ENCODE data around the gene GLI3.

The GLI3 gene

DNA sequence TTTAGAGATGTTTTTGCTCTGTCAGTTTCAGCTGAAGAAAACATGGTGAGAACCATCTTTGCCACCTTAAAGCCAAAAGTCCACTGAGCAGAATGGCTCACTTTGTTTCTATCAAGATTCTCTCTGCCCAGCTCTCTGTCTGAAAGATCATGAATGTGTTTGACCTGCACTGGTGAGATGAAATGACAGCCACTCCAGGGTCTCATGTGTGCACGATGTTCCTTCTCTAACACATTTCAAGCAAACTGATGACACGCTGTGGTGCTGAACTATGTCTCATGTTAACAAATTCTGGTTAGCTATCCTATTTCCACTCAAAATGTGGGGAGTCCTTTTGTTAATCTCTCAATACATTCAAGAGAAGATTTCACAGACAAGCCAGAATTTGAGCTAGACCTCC, 260.6 kb downstream of the GLI3 start:
- H3K27me3 ChIP-seq (replicated peaks; ENCODE audit: control insufficient read depth, insufficient read depth, low read length): no peaks in the 10 kb centered on the region
- TF ChIP-seq, protein P1, sequence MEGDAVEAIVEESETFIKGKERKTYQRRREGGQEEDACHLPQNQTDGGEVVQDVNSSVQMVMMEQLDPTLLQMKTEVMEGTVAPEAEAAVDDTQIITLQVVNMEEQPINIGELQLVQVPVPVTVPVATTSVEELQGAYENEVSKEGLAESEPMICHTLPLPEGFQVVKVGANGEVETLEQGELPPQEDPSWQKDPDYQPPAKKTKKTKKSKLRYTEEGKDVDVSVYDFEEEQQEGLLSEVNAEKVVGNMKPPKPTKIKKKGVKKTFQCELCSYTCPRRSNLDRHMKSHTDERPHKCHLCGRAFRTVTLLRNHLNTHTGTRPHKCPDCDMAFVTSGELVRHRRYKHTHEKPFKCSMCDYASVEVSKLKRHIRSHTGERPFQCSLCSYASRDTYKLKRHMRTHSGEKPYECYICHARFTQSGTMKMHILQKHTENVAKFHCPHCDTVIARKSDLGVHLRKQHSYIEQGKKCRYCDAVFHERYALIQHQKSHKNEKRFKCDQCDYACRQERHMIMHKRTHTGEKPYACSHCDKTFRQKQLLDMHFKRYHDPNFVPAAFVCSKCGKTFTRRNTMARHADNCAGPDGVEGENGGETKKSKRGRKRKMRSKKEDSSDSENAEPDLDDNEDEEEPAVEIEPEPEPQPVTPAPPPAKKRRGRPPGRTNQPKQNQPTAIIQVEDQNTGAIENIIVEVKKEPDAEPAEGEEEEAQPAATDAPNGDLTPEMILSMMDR (IDR thresholded peaks at IDR 0.05; ENCODE audit: insufficient read depth, low read length, poor library complexity, severe bottlenecking): no peak
- H3K36me3 ChIP-seq (ENCODE audit: control insufficient read depth, insufficient read depth, low read length): no peaks in the 10 kb centered on the region
- no peak for DNase-seq (ENCODE audit: extremely low read depth, insufficient read length)
- no peak overlapping the region for H3K4me3 ChIP-seq (replicated peaks; ENCODE audit: low read depth, low read length)

DNA sequence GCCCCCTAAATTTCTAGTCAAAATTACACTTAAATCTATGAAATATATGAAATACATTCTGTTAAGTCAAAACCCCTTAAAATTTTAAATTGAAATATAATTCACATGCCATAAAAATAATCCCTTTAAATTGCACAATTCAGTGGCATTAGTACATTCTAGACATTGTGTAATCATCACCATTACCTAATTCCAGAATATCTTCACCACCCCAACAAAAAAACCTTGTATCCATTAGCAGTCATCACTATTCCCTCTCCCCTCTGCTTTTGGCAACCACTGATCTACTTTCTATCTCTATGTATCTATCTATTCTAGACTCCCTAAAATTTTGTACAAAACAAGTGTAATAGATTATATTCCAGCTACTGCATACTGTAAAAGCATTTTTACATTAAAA, 261.2 kb downstream of the GLI3 start:
- Histone ChIP-seq H3K4me3 (replicated peaks; ENCODE audit: low read depth, low read length) (no peak overlapping the region), H3K36me3 (ENCODE audit: control insufficient read depth, insufficient read depth, low read length) (no peaks in the 10 kb centered on the region), H3K27me3 (replicated peaks; ENCODE audit: control insufficient read depth, insufficient read depth, low read length) (no peaks in the 10 kb centered on the region)
- DNase-seq (ENCODE audit: extremely low read depth, insufficient read length): no peak
- TF ChIP-seq, protein P1 (IDR thresholded peaks at IDR 0.05; ENCODE audit: insufficient read depth, low read length, poor library complexity, severe bottlenecking): no peak

DNA sequence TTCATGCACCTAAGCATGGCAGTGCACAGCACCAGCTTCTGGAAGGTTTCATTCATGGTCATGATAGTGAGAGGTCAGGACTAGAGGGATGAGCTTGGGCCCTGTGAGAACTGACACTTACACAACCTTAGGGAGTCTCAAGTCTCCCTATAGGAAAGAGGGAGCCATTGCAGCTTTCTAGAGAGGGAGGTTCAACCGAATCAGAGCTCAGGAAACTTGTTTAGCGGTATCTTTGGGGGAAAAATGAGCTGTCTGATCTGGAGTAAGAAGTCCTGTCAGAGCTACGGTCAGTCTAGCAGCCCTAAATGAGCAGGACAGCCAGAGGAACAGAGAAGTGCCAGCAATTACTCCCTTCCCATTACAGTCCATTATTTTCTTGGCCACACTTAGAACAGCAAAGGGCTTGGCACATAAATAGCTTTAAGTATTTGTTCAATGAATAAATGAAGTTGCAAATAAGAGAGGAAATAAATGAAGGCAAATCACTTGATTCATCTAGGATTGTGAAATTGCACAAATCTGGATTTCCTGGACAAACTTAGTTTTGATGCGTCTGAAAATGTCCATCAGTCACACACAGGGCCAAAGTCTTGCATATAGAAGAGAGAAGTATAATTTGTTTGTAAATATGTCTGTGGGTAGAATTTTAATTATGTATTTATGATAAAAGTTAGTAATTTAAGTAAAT, 262.0 kb downstream of the GLI3 start:
- Histone ChIP-seq H3K36me3 (ENCODE audit: control insufficient read depth, insufficient read depth, low read length) (no peaks in the 10 kb centered on the region), H3K27me3 (replicated peaks; ENCODE audit: control insufficient read depth, insufficient read depth, low read length) (no peaks in the 10 kb centered on the region), H3K4me3 (replicated peaks; ENCODE audit: low read depth, low read length) (no peak overlapping the region)
- TF ChIP-seq, protein P1 (IDR thresholded peaks at IDR 0.05; ENCODE audit: insufficient read depth, low read length, poor library complexity, severe bottlenecking): no peak
- DNase-seq (ENCODE audit: extremely low read depth, insufficient read length): no peak

DNA sequence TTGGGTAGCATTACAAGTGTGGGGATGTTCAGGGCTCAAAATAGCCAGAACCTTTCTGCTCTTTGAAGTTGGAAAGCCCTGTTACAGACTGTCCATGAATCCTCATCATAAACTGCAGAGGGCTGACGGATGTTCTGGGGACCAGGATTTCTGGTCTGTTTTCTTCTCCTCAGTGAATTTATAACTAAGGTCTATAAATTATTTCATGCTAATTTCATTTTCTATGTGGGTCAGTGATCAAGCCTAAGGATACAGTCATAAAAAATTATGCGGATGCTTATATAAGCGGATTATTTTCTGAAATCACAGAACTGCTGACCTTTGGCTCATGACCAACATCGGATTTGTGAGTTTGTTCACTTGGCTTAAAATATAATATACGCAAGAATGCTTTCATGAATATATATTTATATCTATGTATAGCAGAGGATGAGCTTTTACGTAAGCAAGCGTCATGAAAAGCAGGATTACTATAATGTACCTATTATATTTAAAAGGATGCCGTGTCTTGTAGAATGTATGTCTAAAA, 263.7 kb downstream of the GLI3 start:
- H3K27me3 ChIP-seq (replicated peaks; ENCODE audit: control insufficient read depth, insufficient read depth, low read length): no peaks in the 10 kb centered on the region
- no peak for DNase-seq (ENCODE audit: extremely low read depth, insufficient read length)
- TF ChIP-seq, protein P1 (IDR thresholded peaks at IDR 0.05; ENCODE audit: insufficient read depth, low read length, poor library complexity, severe bottlenecking): no peak
- no peaks in the 10 kb centered on the region for H3K36me3 ChIP-seq (ENCODE audit: control insufficient read depth, insufficient read depth, low read length)
- no peak overlapping the region for H3K4me3 ChIP-seq (replicated peaks; ENCODE audit: low read depth, low read length)

DNA sequence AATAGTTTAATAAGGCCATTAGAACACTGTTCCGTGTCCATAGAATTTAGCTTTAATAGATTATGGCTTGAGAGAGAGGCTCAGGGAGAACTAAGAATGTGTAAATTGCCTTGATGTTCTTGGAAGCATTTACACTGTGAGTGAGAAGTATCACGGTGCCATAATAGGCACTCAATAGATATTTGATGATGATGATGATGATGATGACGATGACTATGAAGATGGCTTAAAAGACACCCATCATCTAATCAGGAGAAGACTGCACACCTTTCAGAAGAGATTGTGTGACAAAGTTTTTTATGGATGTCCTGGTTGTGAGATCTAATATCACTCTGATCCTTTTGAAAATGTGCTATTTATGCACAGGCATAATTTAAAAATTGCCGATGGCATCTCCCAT, 264.2 kb downstream of the GLI3 start:
- Histone ChIP-seq H3K36me3 (ENCODE audit: control insufficient read depth, insufficient read depth, low read length) (no peaks in the 10 kb centered on the region), H3K27me3 (replicated peaks; ENCODE audit: control insufficient read depth, insufficient read depth, low read length) (no peaks in the 10 kb centered on the region), H3K4me3 (replicated peaks; ENCODE audit: low read depth, low read length) (no peak overlapping the region)
- DNase-seq (ENCODE audit: extremely low read depth, insufficient read length): no peak
- TF ChIP-seq, protein P1 (IDR thresholded peaks at IDR 0.05; ENCODE audit: insufficient read depth, low read length, poor library complexity, severe bottlenecking): no peak

All from GM06990 (cell line).